Upper lobe of right lung (tissue), 1 donor: ENCODE results near the gene SYS1. TPM values are rescaled to one million over a fixed set of nuclear protein-coding genes. Genes with fewer than 3 reads are reported as not detected.

Experiments used
- ATAC-seq: fragments of 200-7000 bp; cut with Tn5 transposase; one replicate; pipeline ENCODE4 v1.9.1; 2020; ENCODE audit warnings: mild to moderate bottlenecking, moderate library complexity
- DNase-seq: peaks from one replicate; pipeline ENCODE4 v3.0.0-alpha.2; 2020
- H3K27ac ChIP-seq: fragments of 200-600 bp; one replicate; pipeline ENCODE4 v1.8.0; 2022
- H3K27me3 ChIP-seq: fragments of 200-600 bp; one replicate; pipeline ENCODE4 v1.8.0; 2022; ENCODE audit warnings: mild to moderate bottlenecking
- H3K36me3 ChIP-seq: fragments of 200-600 bp; one replicate; pipeline ENCODE4 v1.8.0; 2022
- H3K4me1 ChIP-seq: fragments of 200-600 bp; one replicate; pipeline ENCODE4 v1.8.0; 2022
- H3K4me3 ChIP-seq: fragments of 200-600 bp; one replicate; pipeline ENCODE4 v1.8.0; 2022; ENCODE audit warnings: mild to moderate bottlenecking
- H3K9me3 ChIP-seq: fragments of 200-600 bp; one replicate; pipeline ENCODE4 v1.8.0; 2022
- CTCF ChIP-seq: fragments of 200-600 bp; IDR thresholded peaks from one replicate; pipeline ENCODE4 v1.8.0; 2022; ENCODE audit warnings: antibody characterized with exemption
- intact Hi-C: fragments of 100-400 bp; cut with DNase I; formaldehyde crosslinking; loops from one replicate; pipeline ENCODE4 v1.11.0; 2022
- total RNA-seq: library from RNA; stranded (reverse); fragmentation: NEBNext Ultra II Directional; extraction: Animal tissue kit (Norgen Biotek cat#: 25700); gene quantifications from one replicate; pipeline ENCODE4 v1.2.1, GENCODE V29; 2021
- donor health status: DM: no; HTN: yes; CAD: no; lungs with severe emphysema.

The SYS1 gene
- total RNA-seq, 1 donor from 2014 or later = 46.5 TPM

GRCh38 chr20:45344168-45344860 is 18.6 kb upstream of the SYS1 start:
- peaks cover 80% of the 10 kb centered on the region for H3K4me1 ChIP-seq
- no peak for TF ChIP-seq CTCF
- H3K9me3 ChIP-seq = no peaks in the 10 kb centered on the region
- H3K4me3 ChIP-seq = peak overlapping the region; percentile 67
- H3K36me3 ChIP-seq = peaks cover 18% of the 10 kb centered on the region
- intact Hi-C loops = no loop called here
- no peaks in the 10 kb centered on the region for H3K27me3 ChIP-seq
- DNase-seq = no peak
- peak; percentile 30 for ATAC-seq
- H3K27ac ChIP-seq = peak overlapping the region; percentile 86

- TF ChIP-seq CTCF = no peak
- peaks cover 70% of the 10 kb centered on the region for H3K4me1 ChIP-seq
- peak overlapping the region; percentile 67 for H3K4me3 ChIP-seq
- peaks cover 10% of the 10 kb centered on the region for H3K36me3 ChIP-seq
- H3K27me3 ChIP-seq = no peaks in the 10 kb centered on the region
- peak overlapping the region; percentile 86 for H3K27ac ChIP-seq
- no peaks in the 10 kb centered on the region for H3K9me3 ChIP-seq
- peak; percentile 59 for ATAC-seq
- DNase-seq = peak; percentile 94
- intact Hi-C loops = no loop called here
Observed at GRCh38 chr20:45345104-45345936, 17.6 kb upstream of the SYS1 start.

- Histone ChIP-seq H3K27me3 (no peaks in the 10 kb centered on the region), H3K4me1 (peaks cover 61% of the 10 kb centered on the region), H3K36me3 (peaks cover 4% of the 10 kb centered on the region), H3K9me3 (no peaks in the 10 kb centered on the region), H3K27ac (peak overlapping the region; percentile 86), H3K4me3 (peak overlapping the region; percentile 67)
- no peak for ATAC-seq
- intact Hi-C loops = no loop called here
- no peak for TF ChIP-seq CTCF
- DNase-seq = no peak
Observed at GRCh38 chr20:45346291-45346718, 16.7 kb upstream of the SYS1 start.

GRCh38 chr20:45346851-45347250 is 16.1 kb upstream of the SYS1 start:
- Histone ChIP-seq H3K9me3 (no peaks in the 10 kb centered on the region), H3K4me3 (peak overlapping the region; percentile 67), H3K36me3 (peaks cover 4% of the 10 kb centered on the region), H3K27ac (peak overlapping the region; percentile 86), H3K4me1 (peaks cover 56% of the 10 kb centered on the region), H3K27me3 (no peaks in the 10 kb centered on the region)
- TF ChIP-seq CTCF = no peak
- DNase-seq (no peak), ATAC-seq (no peak)
- intact Hi-C loops = no loop called here

- no peak for TF ChIP-seq CTCF
- intact Hi-C loops = no loop called here
- ATAC-seq = peak; percentile 0
- Histone ChIP-seq H3K27ac (peak overlapping the region; percentile 86), H3K4me3 (peak overlapping the region; percentile 67), H3K27me3 (no peaks in the 10 kb centered on the region), H3K36me3 (peaks cover 4% of the 10 kb centered on the region), H3K9me3 (no peaks in the 10 kb centered on the region), H3K4me1 (peaks cover 50% of the 10 kb centered on the region)
- no peak for DNase-seq
Observed at GRCh38 chr20:45347297-45347935, 15.5 kb upstream of the SYS1 start.
